ENCODE results near the gene ZNF74. TPM values are rescaled to one million over a fixed set of nuclear protein-coding genes. Genes with fewer than 3 reads are reported as not detected.
A peak's percentile ranks its signal among the peaks of the same experiment; 100 is the strongest.

Gene ZNF74
- total RNA-seq, 1 experiment from 2014 or later: 11.1 TPM

- DNase-seq: no peak
- CTCF ChIA-PET: interaction anchor here (0.9 to 2.5 kb wide), 3 partner anchors 17 to 78 kb away, joined by 4 to 14 read pairs (median 7); no protein-coding TSS in a partner anchor
- BruUV-seq (replicated peaks): no TSS peak
- no peak for TF ChIP-seq CTCF (IDR thresholded peaks at IDR 0.05; ENCODE audit: unreplicated experiment)
- no peaks in the 10 kb centered on the region for H3K9me3 Mint-ChIP-seq (ENCODE audit: low read depth, unreplicated experiment)
- peaks cover 9% of the 10 kb centered on the region for H3K36me3 Mint-ChIP-seq (ENCODE audit: insufficient read depth, unreplicated experiment)
- H3K4me1 Mint-ChIP-seq (ENCODE audit: low read depth, unreplicated experiment): no peaks in the 10 kb centered on the region
- intact Hi-C loops (cut with micrococcal nuclease; ENCODE audit: unreplicated experiment): no loop called here
- H3K27me3 Mint-ChIP-seq (ENCODE audit: unreplicated experiment): no peaks in the 10 kb centered on the region
- no peak overlapping the region for H3K4me3 Mint-ChIP-seq (ENCODE audit: low read depth, unreplicated experiment)
- no peak overlapping the region for H3K27ac Mint-ChIP-seq (ENCODE audit: unreplicated experiment)
Measured at GRCh38 chr22:20453222-20453621, 59.3 kb downstream of the ZNF74 start.

- BruUV-seq (replicated peaks): no TSS peak
Measured at GRCh38 chr22:20455709-20456063, 61.7 kb downstream of the ZNF74 start.

GRCh38 chr22:20456064-20456721 lies 62.2 kb downstream of the ZNF74 start:
- Mint-ChIP-seq H3K4me3 (ENCODE audit: low read depth, unreplicated experiment) (no peak overlapping the region), H3K27me3 (ENCODE audit: unreplicated experiment) (no peaks in the 10 kb centered on the region), H3K36me3 (ENCODE audit: insufficient read depth, unreplicated experiment) (peaks cover 9% of the 10 kb centered on the region), H3K27ac (ENCODE audit: unreplicated experiment) (no peak overlapping the region), H3K9me3 (ENCODE audit: low read depth, unreplicated experiment) (no peaks in the 10 kb centered on the region), H3K4me1 (ENCODE audit: low read depth, unreplicated experiment) (no peaks in the 10 kb centered on the region)
- intact Hi-C loops (cut with micrococcal nuclease; ENCODE audit: unreplicated experiment): no loop called here
- CTCF ChIA-PET: interaction anchor here (0.6 to 1.7 kb wide), 2 partner anchors 38 to 140 kb away, joined by 4 to 48 read pairs; no protein-coding TSS in a partner anchor
- peak; percentile 76 for DNase-seq
- peak; percentile 74 for TF ChIP-seq CTCF (IDR thresholded peaks at IDR 0.05; ENCODE audit: unreplicated experiment)
- no TSS peak for BruUV-seq (replicated peaks)

More at GRCh38 chr22:20455709-20456063, 61.7 kb downstream of the ZNF74 start:
- Mint-ChIP-seq H3K4me1 (ENCODE audit: low read depth, unreplicated experiment) (no peaks in the 10 kb centered on the region), H3K4me3 (ENCODE audit: low read depth, unreplicated experiment) (no peak overlapping the region), H3K9me3 (ENCODE audit: low read depth, unreplicated experiment) (no peaks in the 10 kb centered on the region), H3K36me3 (ENCODE audit: insufficient read depth, unreplicated experiment) (peaks cover 9% of the 10 kb centered on the region), H3K27ac (ENCODE audit: unreplicated experiment) (no peak overlapping the region), H3K27me3 (ENCODE audit: unreplicated experiment) (no peaks in the 10 kb centered on the region)
- TF ChIP-seq CTCF (IDR thresholded peaks at IDR 0.05; ENCODE audit: unreplicated experiment): no peak
- CTCF ChIA-PET: interaction anchor here (0.6 to 1.7 kb wide), 2 partner anchors 38 to 112 kb away, joined by 6 to 48 read pairs; no protein-coding TSS in a partner anchor
- no peak for DNase-seq
- intact Hi-C loops (cut with micrococcal nuclease; ENCODE audit: unreplicated experiment): no loop called here

GRCh38 chr22:20456722-20457076 lies 62.7 kb downstream of the ZNF74 start:
- Mint-ChIP-seq H3K36me3 (ENCODE audit: insufficient read depth, unreplicated experiment) (peaks cover 9% of the 10 kb centered on the region), H3K4me1 (ENCODE audit: low read depth, unreplicated experiment) (no peaks in the 10 kb centered on the region), H3K4me3 (ENCODE audit: low read depth, unreplicated experiment) (no peak overlapping the region), H3K27ac (ENCODE audit: unreplicated experiment) (no peak overlapping the region), H3K27me3 (ENCODE audit: unreplicated experiment) (no peaks in the 10 kb centered on the region), H3K9me3 (ENCODE audit: low read depth, unreplicated experiment) (no peaks in the 10 kb centered on the region)
- no peak for DNase-seq
- no TSS peak for BruUV-seq (replicated peaks)
- CTCF ChIA-PET: interaction anchor here (0.6 to 1.7 kb wide), 2 partner anchors 39 to 140 kb away, joined by 4 to 48 read pairs; no protein-coding TSS in a partner anchor
- TF ChIP-seq CTCF (IDR thresholded peaks at IDR 0.05; ENCODE audit: unreplicated experiment): no peak
- intact Hi-C loops (cut with micrococcal nuclease; ENCODE audit: unreplicated experiment): no loop called here
